ENCODE measurements around the gene BCR.

BCR gene

DNA sequence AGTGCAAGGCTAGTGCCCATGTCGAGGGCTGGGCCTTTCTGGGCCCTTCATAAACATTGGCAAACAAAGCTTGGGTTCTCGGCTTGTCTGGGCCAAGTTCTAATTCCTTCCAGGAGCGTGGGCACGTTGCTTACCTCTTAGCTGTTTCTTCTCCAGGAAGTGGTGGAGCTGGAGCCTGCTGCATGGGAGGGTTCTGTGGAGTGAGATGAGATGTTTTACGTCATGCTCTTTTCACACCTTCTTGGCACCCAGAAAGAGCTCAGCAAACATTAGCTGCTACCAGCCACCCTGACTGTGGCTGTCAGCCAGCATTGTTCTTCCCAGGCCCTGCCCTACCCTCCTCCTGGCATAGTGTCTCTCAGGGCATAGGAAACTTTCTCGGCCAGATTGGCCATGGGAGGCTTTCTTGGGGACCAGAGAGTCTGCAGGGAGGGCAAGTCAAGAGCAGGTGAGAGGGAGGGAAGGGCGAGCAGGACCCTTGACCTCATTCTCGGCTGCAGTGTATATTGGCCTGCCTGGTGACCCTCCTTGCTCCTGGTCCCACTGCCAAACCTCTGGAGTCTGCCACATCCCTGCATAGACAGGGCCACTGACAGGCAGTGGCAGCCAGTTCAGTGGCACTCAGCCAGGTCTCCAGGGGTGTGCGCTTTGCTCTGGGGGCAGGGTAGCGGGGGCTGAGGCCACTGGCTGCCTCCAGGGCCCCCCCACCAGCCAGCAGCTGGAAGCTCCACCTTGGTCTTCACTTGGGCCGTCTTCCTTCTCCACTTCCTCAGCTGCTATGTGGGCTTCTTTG is 98.8 kb downstream of the BCR start:
- no peak for DNase-seq

DNA sequence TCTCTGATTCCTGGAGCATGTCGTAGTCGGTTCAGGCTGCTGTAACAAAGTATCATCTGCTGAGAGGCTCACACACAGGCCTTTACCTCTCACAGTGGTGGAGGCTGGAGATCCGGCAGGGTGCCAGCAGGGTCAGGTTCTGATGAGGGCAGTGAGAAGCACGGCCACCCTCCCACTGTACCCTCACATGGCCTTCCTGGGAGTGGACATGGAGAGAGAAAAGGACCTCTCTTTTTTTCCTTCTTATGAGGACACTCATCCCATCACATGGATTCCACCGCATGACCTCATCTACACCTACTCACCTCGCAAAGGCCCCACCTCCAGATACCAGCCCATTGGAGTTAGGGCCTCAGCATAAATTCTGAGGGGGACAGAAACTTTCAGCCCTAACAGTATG is 99.5 kb downstream of the BCR start:
- no peak for DNase-seq

DNA sequence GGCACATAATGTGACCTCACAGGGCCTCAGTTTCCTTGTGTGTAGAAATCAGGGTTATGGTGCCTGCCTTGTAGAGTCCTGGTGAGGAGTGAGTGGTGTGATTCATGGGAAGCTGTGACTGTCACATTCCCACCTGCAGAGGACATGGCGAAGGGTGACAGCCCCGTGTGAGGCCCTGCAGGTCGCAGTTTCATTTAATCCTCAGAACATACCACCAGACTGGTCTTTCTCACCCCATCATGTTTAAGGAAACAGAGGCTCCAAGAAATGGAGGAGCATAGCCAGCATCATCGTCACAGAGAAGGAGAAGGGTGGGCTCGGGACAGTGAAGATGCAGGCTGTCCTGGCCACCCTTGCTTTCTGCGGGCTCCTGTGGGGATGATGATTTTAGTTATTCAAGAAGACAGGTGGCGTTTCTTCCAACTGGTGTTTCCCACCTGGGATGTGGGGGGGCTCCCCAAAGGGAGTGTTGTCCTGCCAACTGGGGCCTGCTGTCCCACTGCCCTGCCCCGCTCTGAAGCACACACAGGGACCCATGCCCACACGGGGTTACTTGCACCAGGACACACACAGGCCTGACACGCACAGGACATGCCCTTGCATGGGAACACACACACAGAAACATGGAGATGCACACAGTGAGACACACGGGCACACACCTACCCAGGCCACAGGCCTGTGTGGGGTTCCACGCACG is 100.2 kb downstream of the BCR start:
- no peak for DNase-seq

DNA sequence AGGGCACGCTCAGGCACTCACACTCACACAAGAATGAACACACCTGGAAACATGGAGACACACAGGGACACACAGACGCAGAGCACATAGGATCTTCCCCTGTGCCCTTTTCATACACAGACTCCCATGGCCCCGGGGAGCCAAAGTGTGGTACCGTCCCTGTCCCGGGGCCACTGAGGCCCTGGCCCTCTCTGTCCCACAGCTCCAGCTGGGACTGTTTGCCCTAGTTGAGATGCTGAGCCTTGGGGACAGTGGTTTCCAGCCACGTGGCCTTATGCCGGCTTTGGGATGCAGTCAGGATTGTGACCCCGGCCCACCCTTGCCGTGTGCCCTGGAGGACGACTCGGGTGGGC is 100.7 kb downstream of the BCR start:
- DNase-seq: no peak

DNA sequence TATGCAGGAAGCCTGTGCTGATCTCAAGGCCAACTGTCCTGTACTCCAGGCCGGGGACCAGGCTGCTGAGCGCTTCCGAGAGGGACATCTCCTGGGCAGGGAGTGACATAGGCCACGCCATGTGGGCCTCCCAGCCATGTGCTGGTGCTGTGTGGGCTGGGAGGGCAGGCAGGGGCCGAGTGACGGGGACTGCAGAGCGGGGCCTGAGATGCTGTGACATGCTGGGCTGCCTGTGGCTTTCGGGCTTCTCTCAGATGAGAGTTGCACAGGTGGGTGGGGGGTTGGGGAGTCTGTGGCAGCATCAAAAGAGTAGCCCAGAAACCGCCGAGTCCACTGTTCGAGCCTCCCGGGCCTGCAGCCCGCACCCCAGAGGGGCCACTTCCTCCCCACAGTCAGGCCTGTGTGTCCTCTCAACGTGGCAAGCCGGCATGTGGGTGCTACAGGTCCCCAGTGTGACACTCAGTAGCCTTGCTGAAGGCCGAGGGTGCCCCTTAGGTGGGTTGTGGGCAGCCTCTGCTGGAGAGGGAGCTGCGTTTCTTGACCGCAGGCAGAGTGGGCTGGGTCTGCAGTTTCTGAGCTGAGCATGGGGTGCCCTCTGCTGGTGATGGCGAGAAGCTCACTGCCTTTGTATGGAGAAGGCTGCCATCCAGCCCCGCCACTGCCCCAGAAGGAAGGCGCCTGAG is 101.2 kb downstream of the BCR start:
- DNase-seq: no peak

DNA sequence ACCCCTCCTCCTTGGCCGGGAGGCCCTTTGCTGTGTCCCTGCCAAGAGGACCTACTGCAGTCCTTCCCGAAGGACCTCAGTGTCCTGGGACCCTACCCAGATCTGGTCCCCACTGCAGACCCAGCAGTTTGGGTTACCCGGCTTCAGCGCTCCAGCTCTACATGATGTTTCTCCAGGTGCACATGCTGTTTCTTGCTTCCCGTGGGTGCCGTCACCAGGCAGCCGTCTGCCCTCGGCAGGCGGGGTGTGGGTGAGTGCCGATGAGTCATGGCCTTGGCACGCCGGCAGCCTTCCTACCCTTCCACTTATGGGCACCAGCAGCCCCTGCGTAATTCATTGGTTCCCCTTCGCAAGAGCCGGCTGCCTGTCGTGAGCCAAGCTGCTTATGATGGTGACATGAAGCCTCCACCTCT is 101.8 kb downstream of the BCR start:
- DNase-seq: no peak

DNA sequence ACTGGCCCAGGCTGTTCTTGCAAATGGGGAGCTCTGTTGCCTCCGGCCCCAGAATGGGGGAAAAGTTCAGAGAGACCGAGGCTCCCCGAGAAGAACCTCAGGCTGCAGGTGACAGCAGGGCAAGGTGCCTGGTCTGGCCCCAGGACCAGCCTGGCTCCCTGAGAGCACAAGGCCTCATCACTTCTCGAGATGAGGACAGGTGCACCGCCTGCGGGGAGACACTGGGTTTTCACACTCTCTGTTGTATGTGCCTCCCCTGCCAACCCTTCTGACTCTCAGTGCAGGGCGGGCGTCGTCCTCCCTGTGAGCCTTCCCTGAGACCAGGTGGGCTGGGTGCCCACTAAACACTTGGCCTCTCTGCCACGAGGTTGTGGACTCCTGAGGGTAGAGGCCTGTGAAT is 102.2 kb downstream of the BCR start:
- no peak for DNase-seq

DNA sequence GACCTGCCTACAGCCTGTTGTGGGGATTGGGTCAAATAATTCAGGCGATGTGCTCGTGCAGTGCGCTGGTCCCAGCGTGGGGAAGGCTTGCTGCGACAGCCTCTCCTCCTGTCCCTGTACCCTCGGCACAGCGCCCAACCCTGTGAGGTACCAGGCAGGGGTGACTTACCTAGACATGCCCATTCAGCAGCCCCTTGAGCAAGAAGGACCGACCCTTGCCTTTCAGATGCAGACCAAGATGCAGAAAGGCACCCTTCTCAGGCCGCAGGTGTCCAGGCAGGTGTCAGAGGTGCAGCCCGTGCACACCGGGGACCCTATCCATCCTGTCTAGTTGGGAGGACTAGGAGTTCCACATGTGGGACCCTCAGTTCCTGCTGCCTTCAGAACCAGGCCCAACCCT is 102.7 kb downstream of the BCR start:
- no peak for DNase-seq

DNA sequence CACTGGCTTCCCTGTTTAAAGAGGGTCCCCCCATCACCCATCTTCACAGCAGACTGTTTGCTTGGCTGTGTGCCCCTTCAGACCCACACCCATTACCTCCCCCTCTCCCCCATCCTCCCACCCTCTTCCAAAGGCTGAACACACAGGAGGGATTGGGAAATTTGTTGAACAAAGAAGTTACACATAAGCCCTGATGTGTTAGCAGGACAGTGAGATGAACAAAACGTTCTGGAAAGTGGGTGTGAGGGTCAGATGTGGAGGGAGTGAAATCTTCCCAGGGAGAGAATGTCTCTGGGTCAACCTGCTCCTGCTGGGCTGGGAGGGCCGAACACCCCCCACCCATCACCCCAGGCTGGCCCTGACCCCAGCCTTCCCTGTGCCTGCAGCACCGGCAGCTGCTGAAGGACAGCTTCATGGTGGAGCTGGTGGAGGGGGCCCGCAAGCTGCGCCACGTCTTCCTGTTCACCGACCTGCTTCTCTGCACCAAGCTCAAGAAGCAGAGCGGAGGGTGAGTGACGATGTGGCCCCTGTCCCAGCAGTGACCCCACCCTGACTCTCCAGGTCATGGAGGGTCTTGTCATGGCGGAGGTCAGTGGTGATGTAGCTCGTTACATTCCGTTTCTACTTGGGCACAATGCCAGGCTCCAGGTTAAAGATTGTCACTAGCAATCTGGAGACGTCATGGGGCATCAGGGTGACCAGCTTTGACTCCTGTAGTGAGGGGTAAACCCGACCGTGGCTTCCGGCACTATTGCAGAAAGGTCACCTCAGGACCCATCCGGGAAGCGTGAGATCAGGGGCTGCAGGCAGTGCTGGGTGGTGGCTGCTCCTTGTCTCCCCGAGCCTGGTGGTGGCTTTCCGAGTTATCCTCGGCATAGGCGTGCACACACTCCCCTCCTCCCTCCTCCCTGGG is 103.5 kb downstream of the BCR start:
- DNase-seq: no peak

DNA sequence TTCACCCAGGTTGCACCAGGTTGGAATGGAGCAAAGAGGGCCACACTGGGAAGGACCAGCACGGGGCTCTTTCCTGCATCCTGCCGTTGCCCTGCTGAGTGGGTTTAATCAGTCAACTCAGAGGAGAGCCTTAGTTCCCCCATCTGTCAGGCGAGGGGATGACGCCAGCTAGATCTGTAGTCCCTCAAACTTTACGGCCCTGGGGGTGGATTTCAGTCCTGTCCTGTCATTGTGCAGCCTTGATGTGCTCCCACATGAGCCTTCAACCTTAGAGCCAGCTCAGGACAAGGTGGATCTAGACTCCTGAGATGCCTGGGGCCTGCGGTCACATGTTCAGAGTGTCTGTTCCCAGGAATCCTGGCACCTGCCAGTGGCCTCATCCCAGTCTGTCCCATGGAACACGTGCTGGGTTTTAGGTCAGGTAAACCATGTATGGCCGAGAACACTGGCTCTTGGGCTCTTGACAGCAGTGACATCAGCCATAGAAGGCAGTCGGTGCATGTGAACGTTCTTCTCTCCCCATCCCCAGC is 104.3 kb downstream of the BCR start:
- no peak for DNase-seq

DNA sequence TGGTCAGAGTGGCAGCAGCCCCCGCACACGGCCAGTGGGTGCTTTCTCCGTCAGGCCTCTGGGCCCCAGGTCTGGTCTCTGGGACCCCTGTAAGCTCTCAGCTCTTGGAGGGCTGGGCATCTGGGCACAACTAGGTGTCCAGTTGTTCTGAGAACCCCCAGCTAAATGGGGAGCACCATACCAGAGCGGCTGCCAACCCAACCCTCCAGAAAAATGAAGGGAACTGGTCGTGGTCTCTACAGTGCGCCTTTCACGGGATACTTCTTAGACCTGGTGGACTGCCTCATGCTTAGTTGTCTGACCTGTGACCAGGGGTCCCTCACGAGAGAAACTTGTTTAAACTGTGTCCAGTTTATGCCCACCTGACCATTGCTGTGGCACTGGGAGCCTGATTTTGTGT is 104.9 kb downstream of the BCR start:
- no peak for DNase-seq

DNA sequence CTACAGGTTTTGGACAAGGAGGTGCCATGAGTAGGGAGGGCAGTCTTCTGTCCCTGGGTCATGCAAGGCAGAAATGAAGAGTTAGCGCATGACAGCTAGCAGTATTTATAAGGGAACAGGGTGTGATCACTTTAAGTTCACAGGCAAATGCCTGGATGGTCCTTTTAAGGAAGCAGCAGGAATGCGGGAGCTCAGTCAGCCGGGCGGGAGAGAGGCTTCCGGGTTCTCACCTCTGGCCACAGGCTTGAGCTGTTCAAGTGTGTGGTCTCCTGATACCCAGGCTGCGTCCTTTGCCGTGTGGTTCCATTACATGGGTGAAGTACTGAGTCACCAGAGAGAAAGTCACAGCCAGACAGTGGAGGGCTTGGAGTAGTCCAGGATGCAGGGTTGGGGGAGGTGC is 105.4 kb downstream of the BCR start:
- no peak for DNase-seq

DNA sequence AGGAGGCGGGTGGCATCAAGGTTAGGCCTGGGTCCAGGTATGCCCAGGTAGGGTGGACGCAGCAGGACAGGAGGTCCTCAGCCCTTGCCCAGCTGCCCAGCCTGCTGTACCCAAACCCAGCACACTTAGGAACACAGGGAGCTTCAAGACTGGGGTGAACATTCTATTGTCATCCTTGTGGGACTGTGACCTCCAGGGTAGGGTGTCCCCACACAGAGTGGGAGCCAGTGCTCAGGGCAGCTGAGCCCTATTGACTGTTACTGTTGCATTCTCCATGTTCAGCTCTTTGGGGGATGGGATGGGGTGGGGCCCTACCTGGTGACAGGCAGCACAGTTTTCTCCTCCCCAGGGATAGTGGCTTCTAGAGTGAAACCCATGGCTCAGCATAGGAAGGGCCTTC is 106.0 kb downstream of the BCR start:
- no peak for DNase-seq

DNA sequence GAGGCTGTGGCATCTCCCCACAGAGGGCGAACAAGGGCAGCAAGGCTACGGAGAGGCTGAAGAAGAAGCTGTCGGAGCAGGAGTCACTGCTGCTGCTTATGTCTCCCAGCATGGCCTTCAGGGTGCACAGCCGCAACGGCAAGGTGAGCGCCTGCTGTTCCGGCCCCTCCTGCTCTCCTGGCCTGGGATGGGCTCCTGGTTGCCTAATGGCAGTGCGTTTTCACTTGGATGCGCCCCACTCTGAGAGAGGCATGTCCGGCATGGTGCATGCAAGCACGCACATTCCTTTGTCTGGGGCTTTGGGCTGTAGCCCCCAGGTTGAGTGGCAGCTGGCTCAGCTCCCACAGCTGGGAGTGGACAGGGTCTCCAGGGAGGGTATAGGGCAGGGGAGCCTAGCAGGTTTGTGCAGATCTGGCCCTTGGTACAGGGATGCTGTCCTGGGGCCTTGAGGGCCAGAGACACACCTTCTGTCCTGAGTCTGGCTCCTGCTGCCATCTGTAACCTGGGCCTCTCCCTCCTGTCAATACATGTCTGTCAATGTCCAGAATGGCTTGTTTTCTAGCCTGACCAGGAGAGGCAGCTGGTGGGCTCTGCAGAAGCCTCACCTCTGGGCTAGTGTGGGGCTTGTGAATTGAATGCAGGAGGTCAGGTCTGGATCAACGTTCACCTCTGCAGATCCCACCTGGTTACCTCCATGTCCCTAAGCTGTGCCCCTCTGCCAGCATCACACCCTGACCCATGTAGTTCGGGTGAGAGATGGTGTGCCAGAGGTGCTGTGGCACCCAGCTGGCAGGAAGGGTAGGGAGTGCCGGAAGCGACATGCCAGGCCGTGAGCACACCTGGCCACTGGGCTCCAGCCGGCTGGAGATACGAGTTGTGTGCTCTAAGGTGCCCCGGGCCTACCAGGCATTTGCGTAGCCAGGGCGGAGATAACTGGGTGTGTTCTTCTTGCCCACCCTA is 107.1 kb downstream of the BCR start:
- no peak for DNase-seq

DNA sequence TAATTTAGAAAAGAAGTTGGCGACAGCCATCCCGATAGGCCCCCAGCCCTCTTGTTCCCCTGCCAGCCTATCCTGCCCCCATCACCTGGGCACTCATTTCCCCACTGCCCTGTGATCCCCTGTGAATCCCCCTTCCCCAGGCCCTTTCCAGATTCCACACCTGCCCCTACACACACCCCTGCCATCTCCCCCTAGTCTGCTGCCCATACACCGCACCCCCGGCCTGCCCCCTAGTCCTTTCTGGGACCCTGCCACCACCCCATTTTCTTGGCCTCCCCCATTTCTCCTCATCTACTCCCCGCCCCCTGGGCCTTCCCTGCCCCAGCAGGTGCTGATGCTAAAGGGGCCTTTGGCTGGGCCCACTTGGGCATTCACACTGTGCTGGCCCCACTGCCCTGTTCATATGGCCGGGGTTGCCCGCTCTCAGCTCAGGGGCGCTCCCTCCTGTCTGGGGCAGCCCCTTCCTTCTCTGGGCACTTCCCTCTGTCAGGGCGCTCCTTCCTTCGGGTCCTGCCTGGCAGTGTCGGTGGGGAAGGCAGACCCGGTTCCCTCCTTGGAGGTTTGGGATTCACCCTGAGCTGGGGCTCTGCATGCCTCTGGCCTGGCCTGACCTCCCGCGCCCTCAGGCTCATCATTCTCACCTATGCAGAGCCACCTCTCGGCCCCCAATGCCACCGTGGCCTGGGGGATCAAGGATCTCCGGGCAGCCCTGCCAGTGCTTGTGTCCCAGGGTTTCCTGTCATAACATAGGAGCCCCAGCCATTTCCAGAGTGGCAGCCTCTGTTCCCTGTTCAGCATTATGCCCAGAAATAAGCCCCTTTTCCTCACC is 108.2 kb downstream of the BCR start:
- DNase-seq: no peak

DNA sequence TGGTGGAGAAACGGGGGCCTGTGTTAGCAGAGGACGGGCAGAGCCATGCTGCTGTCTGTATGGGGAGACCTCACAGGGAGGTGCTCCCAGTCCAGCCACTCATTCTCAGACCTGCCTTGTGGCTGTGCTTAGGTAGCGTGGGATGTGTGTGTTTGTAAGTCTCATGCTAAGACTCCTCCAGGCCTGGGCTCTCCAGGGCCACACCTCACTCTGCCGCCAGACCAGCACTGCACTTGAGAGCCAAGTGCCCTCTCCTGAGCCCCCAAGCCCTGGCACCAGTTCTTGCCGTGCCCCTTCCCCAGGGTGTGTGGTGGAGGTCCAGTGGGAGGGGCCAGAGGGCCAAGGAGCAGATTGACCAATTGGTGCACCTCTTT is 108.8 kb downstream of the BCR start:
- no peak for DNase-seq

DNA sequence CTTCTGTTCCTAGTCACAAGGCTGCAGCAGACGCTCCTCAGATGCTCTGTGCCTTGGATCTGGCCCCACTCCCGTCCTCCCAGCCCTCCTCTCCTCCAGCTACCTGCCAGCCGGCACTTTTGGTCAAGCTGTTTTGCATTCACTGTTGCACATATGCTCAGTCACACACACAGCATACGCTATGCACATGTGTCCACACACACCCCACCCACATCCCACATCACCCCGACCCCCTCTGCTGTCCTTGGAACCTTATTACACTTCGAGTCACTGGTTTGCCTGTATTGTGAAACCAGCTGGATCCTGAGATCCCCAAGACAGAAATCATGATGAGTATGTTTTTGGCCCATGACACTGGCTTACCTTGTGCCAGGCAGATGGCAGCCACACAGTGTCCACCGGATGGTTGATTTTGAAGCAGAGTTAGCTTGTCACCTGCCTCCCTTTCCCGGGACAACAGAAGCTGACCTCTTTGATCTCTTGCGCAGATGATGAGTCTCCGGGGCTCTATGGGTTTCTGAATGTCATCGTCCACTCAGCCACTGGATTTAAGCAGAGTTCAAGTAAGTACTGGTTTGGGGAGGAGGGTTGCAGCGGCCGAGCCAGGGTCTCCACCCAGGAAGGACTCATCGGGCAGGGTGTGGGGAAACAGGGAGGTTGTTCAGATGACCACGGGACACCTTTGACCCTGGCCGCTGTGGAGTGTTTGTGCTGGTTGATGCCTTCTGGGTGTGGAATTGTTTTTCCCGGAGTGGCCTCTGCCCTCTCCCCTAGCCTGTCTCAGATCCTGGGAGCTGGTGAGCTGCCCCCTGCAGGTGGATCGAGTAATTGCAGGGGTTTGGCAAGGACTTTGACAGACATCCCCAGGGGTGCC is 109.8 kb downstream of the BCR start:
- no peak for DNase-seq

DNA sequence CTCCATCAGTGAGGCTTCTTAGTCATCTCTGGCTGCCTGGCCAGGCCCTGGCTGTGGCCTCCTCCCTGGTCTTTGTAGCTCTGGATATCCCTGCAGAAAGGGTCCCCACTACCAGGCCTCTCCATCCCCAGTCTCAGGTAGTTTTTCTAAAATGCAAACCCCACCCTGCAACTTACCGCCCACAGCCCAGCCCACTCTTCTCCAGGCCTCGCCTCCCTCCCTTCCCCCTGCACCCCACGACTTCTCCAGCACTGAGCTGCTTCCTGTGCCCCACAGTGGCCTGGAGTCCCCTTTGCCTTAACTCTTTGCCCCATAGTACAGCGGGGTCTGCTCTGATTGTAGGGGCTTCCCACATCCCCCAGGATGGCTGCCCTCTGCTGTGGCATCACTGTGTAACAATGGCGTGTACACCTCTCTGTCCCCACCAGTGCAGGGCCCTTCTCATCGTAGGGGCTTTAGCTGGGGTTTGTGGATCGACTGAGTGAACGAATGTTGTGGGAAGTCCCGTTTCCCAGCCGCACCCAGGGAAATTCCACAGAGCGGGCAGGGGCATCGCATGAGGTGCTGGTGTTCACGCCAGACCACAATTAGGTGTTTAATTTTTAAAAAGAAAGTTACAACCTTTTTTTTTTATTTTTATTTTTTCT is 111.6 kb downstream of the BCR start:
- DNase-seq: no peak

All from SIG-M5 (cell line).